ENCODE data around the gene GPR107. TPM values are rescaled to one million over a fixed set of nuclear protein-coding genes. Genes with fewer than 3 reads are reported as not detected.

GPR107 gene
- total and polyA plus RNA-seq, 2 experiments from 2014 or later: 12.3 to 23.9 TPM

- Histone ChIP-seq H3K27ac (no peak overlapping the region), H3K4me3 (no peak overlapping the region), H3K27me3 (no peaks in the 10 kb centered on the region), H3K9me3 (ENCODE audit: low read depth) (no peaks in the 10 kb centered on the region), H3K36me3 (no peaks in the 10 kb centered on the region), H3K4me1 (ENCODE audit: low read depth) (peaks cover 33% of the 10 kb centered on the region)
- TF ChIP-seq CTCF (IDR thresholded peaks at IDR 0.05; ENCODE audit: low read depth, low read length): no peak
- DNase-seq (ENCODE audit: low read depth in 1 of 2, low spot score in 1 of 2): no peak
These were observed 84.0 kb downstream of the GPR107 start for GRCh38 chr9:130137641-130138081.

- peak in 1 of 2 donors; percentile 93 for DNase-seq (ENCODE audit: low read depth in 1 of 2, low spot score in 1 of 2)
- Histone ChIP-seq H3K9me3 (ENCODE audit: low read depth) (no peaks in the 10 kb centered on the region), H3K36me3 (no peaks in the 10 kb centered on the region), H3K27me3 (no peaks in the 10 kb centered on the region), H3K4me3 (no peak overlapping the region), H3K4me1 (ENCODE audit: low read depth) (peaks cover 39% of the 10 kb centered on the region), H3K27ac (peak overlapping the region; percentile 86)
- TF ChIP-seq CTCF (IDR thresholded peaks at IDR 0.05; ENCODE audit: low read depth, low read length): no peak
These were observed 84.5 kb downstream of the GPR107 start for GRCh38 chr9:130138171-130138653.

GRCh38 chr9:130138791-130139190 lies 85.1 kb downstream of the GPR107 start:
- Histone ChIP-seq H3K9me3 (ENCODE audit: low read depth) (no peaks in the 10 kb centered on the region), H3K27me3 (no peaks in the 10 kb centered on the region), H3K4me1 (ENCODE audit: low read depth) (peaks cover 42% of the 10 kb centered on the region), H3K36me3 (no peaks in the 10 kb centered on the region), H3K27ac (peak overlapping the region; percentile 86), H3K4me3 (no peak overlapping the region)
- DNase-seq (ENCODE audit: low read depth in 1 of 2, low spot score in 1 of 2): peak; percentile 44 to 98
- TF ChIP-seq CTCF (IDR thresholded peaks at IDR 0.05; ENCODE audit: low read depth, low read length): peak; percentile 1

GRCh38 chr9:130139251-130139650 lies 85.5 kb downstream of the GPR107 start:
- H3K4me1 ChIP-seq (ENCODE audit: low read depth): peaks cover 42% of the 10 kb centered on the region
- H3K27ac ChIP-seq: peak overlapping the region; percentile 86
- no peaks in the 10 kb centered on the region for H3K27me3 ChIP-seq
- H3K9me3 ChIP-seq (ENCODE audit: low read depth): no peaks in the 10 kb centered on the region
- H3K4me3 ChIP-seq: no peak overlapping the region
- TF ChIP-seq CTCF (IDR thresholded peaks at IDR 0.05; ENCODE audit: low read depth, low read length): no peak
- peak; percentile 29 to 42 for DNase-seq (ENCODE audit: low read depth in 1 of 2, low spot score in 1 of 2)
- no peaks in the 10 kb centered on the region for H3K36me3 ChIP-seq

GRCh38 chr9:130140706-130141105 lies 87.0 kb downstream of the GPR107 start:
- no peaks in the 10 kb centered on the region for H3K9me3 ChIP-seq (ENCODE audit: low read depth)
- DNase-seq (ENCODE audit: low read depth in 1 of 2, low spot score in 1 of 2): no peak
- peaks cover 45% of the 10 kb centered on the region for H3K4me1 ChIP-seq (ENCODE audit: low read depth)
- no peaks in the 10 kb centered on the region for H3K36me3 ChIP-seq
- TF ChIP-seq CTCF (IDR thresholded peaks at IDR 0.05; ENCODE audit: low read depth, low read length): no peak
- no peak overlapping the region for H3K27ac ChIP-seq
- no peak overlapping the region for H3K4me3 ChIP-seq
- no peaks in the 10 kb centered on the region for H3K27me3 ChIP-seq
